Measurements from ENCODE around the gene SLC5A5. TPM values are rescaled to one million over a fixed set of nuclear protein-coding genes. Genes with fewer than 3 reads are reported as not detected.

The SLC5A5 gene
- total and polyA plus RNA-seq, 10 of the 15 experiments (the other 5 are each of a cell fraction or from before 2014, with no cell fraction given), result 0.02 to 0.08 (median 0.05) TPM; not detected in 3

DNA sequence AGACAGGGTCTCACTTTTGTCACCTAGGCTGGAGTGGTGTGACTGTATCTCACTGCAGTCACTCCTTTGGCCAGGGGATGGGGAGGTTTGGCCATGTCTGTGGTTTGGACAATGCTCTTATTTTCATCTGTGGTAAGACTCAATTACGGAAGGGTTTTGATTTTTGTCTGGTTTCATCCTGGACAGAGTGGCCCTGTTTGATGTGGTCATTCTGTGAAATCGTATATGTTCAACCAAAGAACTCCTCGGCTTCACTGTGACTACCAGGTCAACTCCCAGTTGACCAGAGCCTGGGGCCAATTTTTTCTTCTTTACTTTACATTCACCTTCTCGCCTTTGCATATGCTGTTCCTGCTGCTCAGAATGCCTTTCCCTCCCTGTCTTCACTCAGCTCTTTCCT, 54.3 kb downstream of the SLC5A5 start (continued):
- TF ChIP-seq, protein P1, sequence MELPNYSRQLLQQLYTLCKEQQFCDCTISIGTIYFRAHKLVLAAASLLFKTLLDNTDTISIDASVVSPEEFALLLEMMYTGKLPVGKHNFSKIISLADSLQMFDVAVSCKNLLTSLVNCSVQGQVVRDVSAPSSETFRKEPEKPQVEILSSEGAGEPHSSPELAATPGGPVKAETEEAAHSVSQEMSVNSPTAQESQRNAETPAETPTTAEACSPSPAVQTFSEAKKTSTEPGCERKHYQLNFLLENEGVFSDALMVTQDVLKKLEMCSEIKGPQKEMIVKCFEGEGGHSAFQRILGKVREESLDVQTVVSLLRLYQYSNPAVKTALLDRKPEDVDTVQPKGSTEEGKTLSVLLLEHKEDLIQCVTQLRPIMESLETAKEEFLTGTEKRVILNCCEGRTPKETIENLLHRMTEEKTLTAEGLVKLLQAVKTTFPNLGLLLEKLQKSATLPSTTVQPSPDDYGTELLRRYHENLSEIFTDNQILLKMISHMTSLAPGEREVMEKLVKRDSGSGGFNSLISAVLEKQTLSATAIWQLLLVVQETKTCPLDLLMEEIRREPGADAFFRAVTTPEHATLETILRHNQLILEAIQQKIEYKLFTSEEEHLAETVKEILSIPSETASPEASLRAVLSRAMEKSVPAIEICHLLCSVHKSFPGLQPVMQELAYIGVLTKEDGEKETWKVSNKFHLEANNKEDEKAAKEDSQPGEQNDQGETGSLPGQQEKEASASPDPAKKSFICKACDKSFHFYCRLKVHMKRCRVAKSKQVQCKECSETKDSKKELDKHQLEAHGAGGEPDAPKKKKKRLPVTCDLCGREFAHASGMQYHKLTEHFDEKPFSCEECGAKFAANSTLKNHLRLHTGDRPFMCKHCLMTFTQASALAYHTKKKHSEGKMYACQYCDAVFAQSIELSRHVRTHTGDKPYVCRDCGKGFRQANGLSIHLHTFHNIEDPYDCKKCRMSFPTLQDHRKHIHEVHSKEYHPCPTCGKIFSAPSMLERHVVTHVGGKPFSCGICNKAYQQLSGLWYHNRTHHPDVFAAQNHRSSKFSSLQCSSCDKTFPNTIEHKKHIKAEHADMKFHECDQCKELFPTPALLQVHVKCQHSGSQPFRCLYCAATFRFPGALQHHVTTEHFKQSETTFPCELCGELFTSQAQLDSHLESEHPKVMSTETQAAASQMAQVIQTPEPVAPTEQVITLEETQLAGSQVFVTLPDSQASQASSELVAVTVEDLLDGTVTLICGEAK (IDR thresholded peaks at IDR 0.05; ENCODE audit: borderline replicate concordance), result no peak
- TF ChIP-seq MTA3 (IDR thresholded peaks at IDR 0.05; ENCODE audit: borderline replicate concordance, low read length), result peak; percentile 74; the same call in 1 of the 2 replicates
- TF ChIP-seq EP300 (IDR thresholded peaks at IDR 0.05; ENCODE audit: borderline replicate concordance in 1 of 2, control insufficient read depth in 1 of 2, low read depth in 2 of 2, low read length in 2 of 2), result no peak
- TF ChIP-seq NFIC (IDR thresholded peaks at IDR 0.05; ENCODE audit: low read depth, low read length), result peak; percentile 49; the same call in 1 of the 2 replicates
- TF ChIP-seq SIX5 (IDR thresholded peaks at IDR 0.05; ENCODE audit: low read depth, low read length, severe bottlenecking), result no peak
- no peak for TF ChIP-seq GABPA (IDR thresholded peaks at IDR 0.05; ENCODE audit: low read depth)
- peak; percentile 96 for TF ChIP-seq TCF7 (IDR thresholded peaks at IDR 0.05; ENCODE audit: borderline replicate concordance)
- TF ChIP-seq SREBF1 (IDR thresholded peaks at IDR 0.05; ENCODE audit: low read length), result no peak
- TF ChIP-seq CBFB (IDR thresholded peaks at IDR 0.05; ENCODE audit: low read depth), result peak; percentile 50; the same call in 1 of the 2 replicates
- TF ChIP-seq BHLHE40 (IDR thresholded peaks at IDR 0.05; ENCODE audit: borderline replicate concordance in 1 of 2, low read depth in 2 of 2, low read length in 1 of 2), result peak in 1 of 2 experiments; percentile 25; a peak in 1 of 4 replicates
- TF ChIP-seq PAX5 (IDR thresholded peaks at IDR 0.05; ENCODE audit: borderline replicate concordance, low read depth, low read length), result peak; percentile 38; the same call in 1 of the 2 replicates
- no peak for TF ChIP-seq SRF (IDR thresholded peaks at IDR 0.05; ENCODE audit: low read depth in 2 of 2, low read length in 2 of 2)
- TF ChIP-seq MEF2A (IDR thresholded peaks at IDR 0.05; ENCODE audit: insufficient read depth, low read depth, low read length), result no peak
- TF ChIP-seq ZZZ3 (IDR thresholded peaks at IDR 0.05; ENCODE audit: control insufficient read depth, insufficient read length, low read depth), result no peak
- TF ChIP-seq NFXL1 (IDR thresholded peaks at IDR 0.05; ENCODE audit: borderline replicate concordance), result no peak
- peak; percentile 54; the same call in 1 of the 2 replicates for TF ChIP-seq NR2F1 (conservative IDR thresholded peaks at IDR 0.05)
- TF ChIP-seq MEF2B (IDR thresholded peaks at IDR 0.05; ENCODE audit: partially characterized antibody, poor library complexity, severe bottlenecking), result no peak
